Esophagus (tissue), 2 donors: Measurements from ENCODE around the gene CCDC184. TPM values are rescaled to one million over a fixed set of nuclear protein-coding genes. Genes with fewer than 3 reads are reported as not detected.

Source experiments
- H3K27ac ChIP-seq, 2 donors: one replicate each; pipeline ENCODE4 v1.5.1; 2013; ENCODE audit warnings: low read depth in 2 of 2, mild to moderate bottlenecking in 2 of 2, inconsistent platforms in 1 of 2, low read length in 1 of 2, moderate library complexity in 1 of 2
- H3K27me3 ChIP-seq, 2 donors: one replicate each; pipeline ENCODE4 v1.6.1; 2013; ENCODE audit warnings: low read length in 2 of 2, control low read depth in 1 of 2, mild to moderate bottlenecking in 1 of 2; ENCODE audit not compliant: insufficient read depth in 2 of 2, control insufficient read depth in 1 of 2
- H3K36me3 ChIP-seq, 2 donors: one replicate each; pipeline ENCODE4 v1.6.1; 2013; ENCODE audit warnings: low read length in 1 of 2; ENCODE audit not compliant: control insufficient read depth in 2 of 2, insufficient read depth in 2 of 2
- H3K4me1 ChIP-seq, 2 donors: one replicate each; pipeline ENCODE4 v1.6.1; 2013; ENCODE audit warnings: low read length in 1 of 2; ENCODE audit not compliant: control insufficient read depth in 2 of 2, insufficient read depth in 2 of 2
- H3K4me3 ChIP-seq, 2 donors: one replicate each; pipeline ENCODE4 v1.5.1; 2013; ENCODE audit warnings: low read length in 2 of 2, mild to moderate bottlenecking in 2 of 2, low read depth in 1 of 2, moderate library complexity in 1 of 2
- H3K9me3 ChIP-seq, 2 donors: one replicate each; pipeline ENCODE4 v1.6.1; 2013; ENCODE audit warnings: mild to moderate bottlenecking in 2 of 2, low read depth in 1 of 2, low read length in 1 of 2, moderate library complexity in 1 of 2; ENCODE audit not compliant: control insufficient read depth in 2 of 2, insufficient read depth in 1 of 2
- WGBS, 2 donors: extraction: QIAGEN DNeasy Blood & Tissue Kit; methylation state at CpG; one replicate each; pipeline ENCODE4 v1.1.7; 2013; 5-methylcytosine and 5-hydroxymethylcytosine counted together
- polyA plus RNA-seq, 2 donors: library from polyadenylated mRNA; stranded (reverse); fragments of 200-250 nt; gene quantifications; one replicate each; pipeline ENCODE4 v1.2.3, GENCODE V29; 2013
- donor health status: healthy with polysubstance abuse.
- donor health status: Bipolar disorder and iron deficiency.

CCDC184 gene
- polyA plus RNA-seq, 2 donors, result 0.28 to 0.80 TPM

DNA sequence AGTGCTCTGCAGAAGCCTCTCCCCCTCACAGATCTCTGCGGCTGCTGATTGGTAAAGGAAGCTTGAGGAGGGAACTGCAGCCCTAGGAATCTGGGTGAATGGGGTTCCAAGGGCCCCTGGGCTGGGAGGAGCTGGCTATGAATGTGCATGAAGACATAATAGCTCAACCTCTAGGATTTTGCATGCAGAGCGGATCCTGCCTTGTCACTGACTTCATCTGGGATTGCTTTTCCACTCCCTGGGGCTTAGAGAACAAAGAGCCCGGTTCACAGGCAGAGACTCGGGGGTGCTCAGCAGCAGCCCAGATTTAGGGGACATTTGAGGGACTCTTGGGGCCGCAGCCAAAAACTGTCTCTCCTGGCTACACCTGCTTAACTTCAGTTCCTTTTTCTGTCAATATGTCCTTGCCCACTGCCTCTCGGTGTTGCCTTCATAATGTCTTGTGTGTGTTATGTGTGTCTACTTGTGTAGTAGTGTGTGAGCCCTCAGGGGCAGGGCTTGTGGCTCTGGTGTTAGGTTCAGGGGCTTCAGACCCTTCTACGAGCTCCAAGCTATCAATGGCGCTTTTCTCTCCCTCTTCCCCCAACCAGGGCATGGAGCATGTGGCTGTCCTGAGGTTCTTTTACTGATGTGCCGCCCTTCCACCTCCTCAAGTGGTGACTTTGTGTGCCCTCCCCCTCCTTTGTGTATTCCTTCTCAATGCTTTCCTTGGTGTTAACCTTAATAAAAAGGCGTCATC lies 1.9 kb downstream of the CCDC184 start:
- Histone ChIP-seq H3K9me3 (no peaks in the 10 kb centered on the region), H3K27ac (no peak overlapping the region), H3K27me3 (no peaks in the 10 kb centered on the region), H3K4me3 (no peak overlapping the region), H3K36me3 (no peaks in the 10 kb centered on the region), H3K4me1 (peaks cover 2 to 10% of the 10 kb centered on the region in 2 donors)
- 53 to 56% methylated on average over 10 of the region's 10 CpGs for WGBS, 2 donors

DNA sequence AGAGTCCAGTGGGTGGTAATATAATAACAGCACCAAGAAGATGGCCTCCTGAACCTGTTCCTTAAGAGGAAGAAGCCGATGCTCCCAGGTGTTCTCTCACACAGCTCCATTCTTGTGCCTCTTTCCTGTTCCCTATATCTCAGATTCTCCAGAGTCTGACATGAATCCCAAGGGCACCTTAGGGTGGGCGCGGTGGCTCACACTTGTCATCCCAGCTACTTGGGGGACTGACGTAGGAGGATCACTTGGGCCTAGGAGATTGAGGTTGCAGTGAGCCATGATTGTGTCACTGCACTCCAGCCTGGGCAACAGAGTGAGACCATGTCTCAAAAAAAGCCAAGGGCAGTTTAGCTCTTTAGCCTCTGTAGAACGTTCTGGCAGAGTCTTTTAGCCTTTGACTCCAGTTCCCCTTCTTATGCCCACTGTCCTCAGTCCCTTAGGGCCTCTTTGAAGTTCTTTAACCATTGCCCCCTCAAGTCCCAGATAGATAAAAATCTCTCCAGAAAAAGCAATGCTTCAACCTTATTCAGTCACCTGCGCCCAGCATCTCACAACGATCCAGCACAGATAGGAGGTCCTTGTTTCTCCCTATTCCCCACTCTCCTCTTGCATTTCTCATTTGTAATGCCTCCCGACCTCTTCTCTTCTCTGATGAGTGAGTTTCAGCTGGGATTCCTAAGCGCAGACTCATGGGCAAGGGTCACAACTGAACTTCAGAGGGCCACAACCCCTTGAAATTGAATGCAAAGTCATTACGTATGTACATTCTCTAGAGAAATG lies 4.7 kb downstream of the CCDC184 start:
- Histone ChIP-seq H3K4me1 (peaks cover under 1 to 10% of the 10 kb centered on the region in 2 donors), H3K36me3 (no peaks in the 10 kb centered on the region), H3K4me3 (no peak overlapping the region), H3K27me3 (no peaks in the 10 kb centered on the region), H3K27ac (no peak overlapping the region), H3K9me3 (no peaks in the 10 kb centered on the region)
- WGBS, 2 donors, result 84 to 87% methylated on average over 10 of the region's 10 CpGs

DNA sequence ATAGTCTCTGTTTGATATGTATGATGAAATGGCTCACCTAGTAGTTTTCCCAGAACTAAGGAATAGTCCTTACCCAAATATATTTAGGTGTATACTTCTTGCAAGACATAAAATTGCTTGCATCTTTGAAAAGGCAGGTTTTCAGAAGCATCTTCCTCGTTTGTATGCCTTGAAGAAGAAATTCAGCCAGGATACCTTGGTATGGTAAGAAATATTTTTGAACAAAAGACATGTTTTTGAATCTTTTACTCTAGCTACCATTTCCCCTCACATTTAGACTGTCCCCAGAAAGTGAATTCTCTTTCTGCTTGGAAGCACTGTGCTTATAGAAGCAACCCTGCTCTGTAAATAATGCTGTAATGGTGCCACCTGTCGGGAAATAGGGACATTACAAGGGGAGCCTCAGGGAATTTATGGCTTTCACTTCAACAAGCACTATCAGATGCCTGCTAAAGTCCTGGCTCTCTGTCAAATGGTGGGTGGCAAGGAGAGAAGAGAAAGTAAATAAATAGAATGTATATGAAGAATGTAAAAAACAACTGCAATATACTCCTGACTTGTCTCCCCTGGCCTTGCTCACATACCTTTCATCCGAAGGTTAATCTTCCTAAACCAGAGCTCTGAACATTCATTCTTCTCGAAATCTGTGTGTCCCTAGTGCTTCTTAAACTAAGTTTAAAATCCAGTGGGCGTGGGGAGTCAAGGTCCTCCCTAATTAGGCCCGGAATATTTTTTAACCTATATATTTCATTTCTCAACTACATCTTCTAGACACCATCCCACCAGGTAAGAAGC lies 6.1 kb downstream of the CCDC184 start:
- 29 to 32% methylated on average over 6 of the region's 6 CpGs for WGBS, 2 donors

GRCh38 chr12:48191096-48191495 lies 7.7 kb downstream of the CCDC184 start:
- H3K27ac ChIP-seq, result no peak overlapping the region
- no peak overlapping the region for H3K4me3 ChIP-seq
- no peaks in the 10 kb centered on the region for H3K36me3 ChIP-seq
- no peaks in the 10 kb centered on the region for H3K4me1 ChIP-seq
- H3K9me3 ChIP-seq, result no peaks in the 10 kb centered on the region
- no peaks in the 10 kb centered on the region for H3K27me3 ChIP-seq

More for the DNA sequence above, 6.1 kb downstream of the CCDC184 start:
- Histone ChIP-seq H3K9me3 (no peaks in the 10 kb centered on the region), H3K4me1 (peaks cover 0 to 5% of the 10 kb centered on the region in 2 donors), H3K27ac (no peak overlapping the region), H3K4me3 (no peak overlapping the region), H3K36me3 (no peaks in the 10 kb centered on the region), H3K27me3 (no peaks in the 10 kb centered on the region)

DNA sequence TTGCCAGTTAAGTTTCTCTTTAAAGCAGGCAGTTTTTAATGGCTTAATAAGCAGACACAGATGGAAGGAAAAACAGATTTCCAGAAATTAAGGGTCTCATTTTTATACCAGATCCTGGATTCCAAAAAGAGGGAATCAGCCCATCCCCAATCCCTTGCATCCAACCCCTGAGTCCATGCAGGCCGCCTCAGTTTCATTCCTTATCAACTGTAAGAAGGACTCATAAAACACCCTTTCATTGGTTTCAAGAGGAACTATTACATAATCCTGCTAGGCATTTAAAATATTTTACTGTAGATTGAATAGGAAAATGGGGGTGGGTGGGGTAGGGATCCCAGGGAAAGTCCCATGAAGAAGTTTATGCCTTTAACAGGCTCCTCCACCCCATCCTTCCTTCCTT lies 9.4 kb downstream of the CCDC184 start:
- Histone ChIP-seq H3K36me3 (no peaks in the 10 kb centered on the region), H3K27me3 (no peaks in the 10 kb centered on the region), H3K4me3 (no peak overlapping the region), H3K9me3 (no peaks in the 10 kb centered on the region), H3K27ac (no peak overlapping the region), H3K4me1 (no peaks in the 10 kb centered on the region)
- WGBS, 2 donors, result 78 to 93% methylated on average over 1 of the region's 1 CpG

DNA sequence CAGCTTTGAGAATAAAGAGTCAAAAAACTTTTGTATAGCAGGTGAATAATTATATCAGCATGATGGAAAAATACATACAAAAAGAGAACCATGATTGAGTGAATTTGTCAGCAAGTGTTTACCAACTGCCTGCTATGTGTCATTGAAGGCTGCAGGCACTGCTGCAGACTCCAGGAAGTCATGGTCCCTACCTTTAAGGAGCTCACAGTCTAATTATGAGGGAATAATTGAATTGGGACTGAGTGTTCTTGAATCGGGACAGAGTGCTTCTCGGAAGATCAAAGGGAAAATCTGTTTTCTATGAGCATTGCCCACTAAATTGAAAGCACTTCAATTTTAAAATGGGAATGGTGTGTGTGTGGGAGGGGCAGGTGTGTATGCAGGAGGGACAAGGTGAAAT lies 10.2 kb downstream of the CCDC184 start:
- no peaks in the 10 kb centered on the region for H3K9me3 ChIP-seq
- no peaks in the 10 kb centered on the region for H3K4me1 ChIP-seq
- no peaks in the 10 kb centered on the region for H3K36me3 ChIP-seq
- 38 to 42% methylated on average over 2 of the region's 2 CpGs for WGBS, 2 donors
- H3K27me3 ChIP-seq, result no peaks in the 10 kb centered on the region
- no peak overlapping the region for H3K27ac ChIP-seq
- H3K4me3 ChIP-seq, result no peak overlapping the region

GRCh38 chr12:48194799-48195201 lies 11.4 kb downstream of the CCDC184 start:
- 64 to 74% methylated on average over 1 of the region's 1 CpG for WGBS, 2 donors
- H3K4me1 ChIP-seq, result no peaks in the 10 kb centered on the region

DNA sequence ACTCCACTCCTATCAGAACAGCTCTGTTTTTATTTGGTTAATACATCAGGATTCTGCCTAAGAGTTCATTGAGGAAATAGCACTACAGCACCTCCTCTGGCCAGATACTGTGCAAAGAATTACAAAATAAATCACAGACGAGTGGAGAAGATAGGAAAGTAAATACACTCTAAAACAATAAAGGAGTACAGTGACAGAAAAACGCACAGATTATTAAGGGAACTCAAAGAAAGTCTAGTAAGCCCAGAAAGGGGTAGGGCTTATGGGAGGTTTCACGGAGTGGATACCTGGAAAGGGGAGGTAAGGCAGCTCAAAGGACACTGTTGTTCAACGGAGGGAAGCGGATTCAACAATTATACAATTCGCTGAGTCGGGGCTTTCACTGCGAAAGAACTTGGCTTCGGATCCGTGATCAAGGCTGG lies 14.1 kb downstream of the CCDC184 start:
- Histone ChIP-seq H3K4me3 (peak overlapping the region; percentile 69 to 71), H3K27ac (peak overlapping the region; percentile 98 to 99), H3K4me1 (no peaks in the 10 kb centered on the region), H3K27me3 (no peaks in the 10 kb centered on the region), H3K9me3 (no peaks in the 10 kb centered on the region), H3K36me3 (peaks cover 0 to 1% of the 10 kb centered on the region in 2 donors)
- 0% methylated on average over 10 of the region's 10 CpGs for WGBS, 2 donors

More at GRCh38 chr12:48194799-48195201, 11.4 kb downstream of the CCDC184 start:
- no peaks in the 10 kb centered on the region for H3K9me3 ChIP-seq
- no peak overlapping the region for H3K27ac ChIP-seq
- H3K36me3 ChIP-seq, result no peaks in the 10 kb centered on the region
- no peaks in the 10 kb centered on the region for H3K27me3 ChIP-seq
- H3K4me3 ChIP-seq, result no peak overlapping the region

DNA sequence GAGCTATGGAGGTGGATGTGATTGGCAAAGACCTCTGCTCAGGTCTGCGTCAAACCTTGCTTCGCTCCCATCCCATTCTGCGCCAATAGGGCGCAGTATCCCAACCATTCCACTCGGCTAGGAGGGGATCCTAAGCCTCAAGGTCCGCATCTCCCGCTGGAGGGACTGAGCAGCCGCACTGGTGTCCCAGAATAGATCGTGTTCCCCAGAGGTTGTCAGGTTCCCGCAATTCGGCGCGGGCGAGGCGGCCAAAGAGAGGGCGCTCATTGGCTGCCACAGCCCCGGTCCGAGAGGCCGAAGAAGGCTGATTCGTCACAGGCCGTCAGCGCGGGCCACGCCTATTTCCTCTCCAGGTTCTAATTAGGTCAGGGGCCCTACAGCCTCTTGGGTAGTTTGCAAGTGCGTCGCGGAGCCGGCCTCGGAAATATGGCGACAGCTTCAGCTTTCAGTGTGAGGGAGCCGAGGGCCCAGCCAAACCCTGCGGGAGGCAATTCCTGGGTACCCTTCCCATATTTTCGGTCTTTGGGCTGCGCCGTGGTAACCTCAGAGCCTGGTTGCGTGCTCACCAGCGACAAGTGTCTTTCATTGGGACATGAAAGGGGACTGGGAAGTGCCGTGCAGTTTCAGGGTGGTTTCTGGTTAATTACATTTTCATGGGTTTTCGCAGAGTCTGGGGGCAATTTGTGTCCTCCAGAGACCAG lies 14.7 kb downstream of the CCDC184 start:
- Histone ChIP-seq H3K27ac (peak overlapping the region; percentile 98 to 99), H3K4me1 (no peaks in the 10 kb centered on the region), H3K36me3 (peaks cover 0 to 1% of the 10 kb centered on the region in 2 donors), H3K27me3 (no peaks in the 10 kb centered on the region), H3K9me3 (no peaks in the 10 kb centered on the region), H3K4me3 (peak overlapping the region; percentile 69 to 71)
- 1% methylated on average over 39 of the region's 39 CpGs for WGBS, 2 donors
